Measurements from ENCODE around the gene ACTC1. TPM values are rescaled to one million over a fixed set of nuclear protein-coding genes. Genes with fewer than 3 reads are reported as not detected.

ACTC1 gene
- polyA plus RNA-seq, 1 experiment = 0.46 TPM

DNA sequence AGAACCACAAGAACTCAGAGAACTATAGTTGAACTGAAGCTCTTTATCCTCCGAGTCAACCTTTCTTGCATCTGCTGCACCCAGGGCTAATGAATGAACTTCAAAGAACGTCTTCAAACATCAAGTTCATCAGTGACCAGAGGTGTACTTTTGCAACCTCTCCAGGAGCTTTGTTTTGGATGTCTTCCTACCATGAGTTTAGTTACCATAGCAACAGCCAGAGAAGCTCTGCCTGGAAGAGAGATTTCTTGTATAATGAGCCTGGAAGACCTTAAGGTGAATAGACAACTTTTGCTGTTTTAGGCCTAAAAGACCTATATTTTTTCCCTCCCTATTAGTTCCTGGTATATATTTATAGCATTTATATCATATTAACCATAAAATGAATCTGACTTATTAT lies 9.1 kb downstream of the ACTC1 start:
- POLR2A ChIA-PET = no interaction called here
- Histone ChIP-seq H3K9me3 (ENCODE audit: control insufficient read depth, insufficient read depth, low read length) (no peaks in the 10 kb centered on the region), H3K4me3 (ENCODE audit: low read depth, low read length) (no peak overlapping the region), H3K27ac (ENCODE audit: low read depth, low read length) (no peak overlapping the region), H3K27me3 (ENCODE audit: control insufficient read depth, insufficient read depth, low read length) (peaks cover 4% of the 10 kb centered on the region)
- TF ChIP-seq, protein P1, sequence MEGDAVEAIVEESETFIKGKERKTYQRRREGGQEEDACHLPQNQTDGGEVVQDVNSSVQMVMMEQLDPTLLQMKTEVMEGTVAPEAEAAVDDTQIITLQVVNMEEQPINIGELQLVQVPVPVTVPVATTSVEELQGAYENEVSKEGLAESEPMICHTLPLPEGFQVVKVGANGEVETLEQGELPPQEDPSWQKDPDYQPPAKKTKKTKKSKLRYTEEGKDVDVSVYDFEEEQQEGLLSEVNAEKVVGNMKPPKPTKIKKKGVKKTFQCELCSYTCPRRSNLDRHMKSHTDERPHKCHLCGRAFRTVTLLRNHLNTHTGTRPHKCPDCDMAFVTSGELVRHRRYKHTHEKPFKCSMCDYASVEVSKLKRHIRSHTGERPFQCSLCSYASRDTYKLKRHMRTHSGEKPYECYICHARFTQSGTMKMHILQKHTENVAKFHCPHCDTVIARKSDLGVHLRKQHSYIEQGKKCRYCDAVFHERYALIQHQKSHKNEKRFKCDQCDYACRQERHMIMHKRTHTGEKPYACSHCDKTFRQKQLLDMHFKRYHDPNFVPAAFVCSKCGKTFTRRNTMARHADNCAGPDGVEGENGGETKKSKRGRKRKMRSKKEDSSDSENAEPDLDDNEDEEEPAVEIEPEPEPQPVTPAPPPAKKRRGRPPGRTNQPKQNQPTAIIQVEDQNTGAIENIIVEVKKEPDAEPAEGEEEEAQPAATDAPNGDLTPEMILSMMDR (IDR thresholded peaks at IDR 0.05; ENCODE audit: low read depth, low read length) = no peak
- DNase-seq (ENCODE audit: low read depth, low spot score) = no peak
- CTCF ChIA-PET = no interaction called here

DNA sequence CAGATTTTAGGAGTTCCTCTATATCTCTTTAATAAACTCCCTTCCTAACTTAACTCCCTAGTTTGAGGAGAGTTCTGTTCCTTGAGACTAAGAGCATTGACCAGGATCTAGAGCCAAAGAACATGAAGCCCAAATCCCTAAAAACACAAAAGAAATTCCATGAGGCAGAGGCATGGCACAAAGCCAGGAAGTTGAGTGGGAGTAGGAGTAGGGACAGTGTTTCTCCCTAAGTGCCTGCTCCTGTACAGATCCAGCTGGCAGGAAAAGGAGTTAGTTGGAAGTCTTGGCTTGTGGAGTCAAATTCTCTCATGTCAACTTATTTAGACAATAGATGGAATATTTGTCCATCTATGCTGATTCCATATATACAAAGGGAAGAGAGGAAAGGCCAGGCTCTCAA lies 11.4 kb downstream of the ACTC1 start:
- no peak for DNase-seq (ENCODE audit: low read depth, low spot score)
- peaks cover 4% of the 10 kb centered on the region for H3K27me3 ChIP-seq (ENCODE audit: control insufficient read depth, insufficient read depth, low read length)
- POLR2A ChIA-PET = no interaction called here
- H3K27ac ChIP-seq (ENCODE audit: low read depth, low read length) = no peak overlapping the region
- CTCF ChIA-PET = no interaction called here
- H3K9me3 ChIP-seq (ENCODE audit: control insufficient read depth, insufficient read depth, low read length) = no peaks in the 10 kb centered on the region
- TF ChIP-seq, protein P1 (IDR thresholded peaks at IDR 0.05; ENCODE audit: low read depth, low read length) = no peak
- H3K4me3 ChIP-seq (ENCODE audit: low read depth, low read length) = no peak overlapping the region

- no peak overlapping the region for H3K4me3 ChIP-seq (ENCODE audit: low read depth, low read length)
- no peak for DNase-seq (ENCODE audit: low read depth, low spot score)
- TF ChIP-seq, protein P1 (IDR thresholded peaks at IDR 0.05; ENCODE audit: low read depth, low read length) = no peak
- H3K9me3 ChIP-seq (ENCODE audit: control insufficient read depth, insufficient read depth, low read length) = no peaks in the 10 kb centered on the region
- no peak overlapping the region for H3K27ac ChIP-seq (ENCODE audit: low read depth, low read length)
- POLR2A ChIA-PET = no interaction called here
- CTCF ChIA-PET = no interaction called here
- peaks cover 4% of the 10 kb centered on the region for H3K27me3 ChIP-seq (ENCODE audit: control insufficient read depth, insufficient read depth, low read length)
These were observed 11.9 kb downstream of the ACTC1 start for GRCh38 chr15:34783431-34783830.

DNA sequence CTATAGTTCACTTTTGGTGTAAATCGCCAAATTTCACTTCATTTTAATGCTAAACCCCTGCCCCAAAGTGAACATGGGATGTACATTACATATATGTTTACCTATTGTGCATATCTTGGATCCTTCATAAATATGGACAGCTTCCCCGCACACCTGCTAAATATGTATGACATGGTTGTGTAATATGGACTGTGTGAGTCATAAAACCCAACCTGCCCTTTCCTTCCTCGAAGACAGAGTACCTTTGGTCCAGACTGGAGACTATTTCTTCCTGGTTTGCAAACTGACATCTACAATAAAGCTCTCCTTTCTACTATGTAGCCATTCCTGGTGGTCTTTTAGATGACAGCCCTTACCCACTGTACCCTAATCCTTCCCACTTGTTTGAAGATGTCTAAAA lies 12.4 kb downstream of the ACTC1 start:
- TF ChIP-seq, protein P1 (IDR thresholded peaks at IDR 0.05; ENCODE audit: low read depth, low read length) = no peak
- Histone ChIP-seq H3K27me3 (ENCODE audit: control insufficient read depth, insufficient read depth, low read length) (peaks cover 4% of the 10 kb centered on the region), H3K9me3 (ENCODE audit: control insufficient read depth, insufficient read depth, low read length) (no peaks in the 10 kb centered on the region), H3K4me3 (ENCODE audit: low read depth, low read length) (no peak overlapping the region), H3K27ac (ENCODE audit: low read depth, low read length) (no peak overlapping the region)
- no peak for DNase-seq (ENCODE audit: low read depth, low spot score)
- POLR2A ChIA-PET = no interaction called here
- CTCF ChIA-PET = no interaction called here

DNA sequence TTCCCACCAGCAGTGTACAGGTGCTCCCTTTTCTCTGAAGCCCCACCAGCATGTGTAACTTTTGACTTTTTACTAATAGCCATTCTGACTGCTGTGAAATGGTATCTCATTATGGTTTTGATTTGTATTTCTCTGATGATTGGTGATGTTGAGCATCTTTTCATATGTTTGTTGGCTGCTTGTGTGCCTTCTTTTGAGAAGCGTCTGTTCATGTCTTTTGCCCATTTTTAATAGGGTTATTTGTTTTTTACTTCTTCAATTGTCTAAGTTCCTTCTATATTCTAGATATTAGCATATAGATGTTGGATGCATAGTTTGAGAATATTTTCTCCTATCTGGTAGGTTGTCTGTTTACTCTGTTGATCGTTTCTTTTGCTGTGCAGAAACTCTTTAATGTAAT lies 14.6 kb downstream of the ACTC1 start:
- H3K27ac ChIP-seq (ENCODE audit: low read depth, low read length) = no peak overlapping the region
- H3K27me3 ChIP-seq (ENCODE audit: control insufficient read depth, insufficient read depth, low read length) = peaks cover 8% of the 10 kb centered on the region
- no peak overlapping the region for H3K4me3 ChIP-seq (ENCODE audit: low read depth, low read length)
- ChIA-PET POLR2A (no interaction called here), CTCF (no interaction called here)
- TF ChIP-seq, protein P1 (IDR thresholded peaks at IDR 0.05; ENCODE audit: low read depth, low read length) = no peak
- H3K9me3 ChIP-seq (ENCODE audit: control insufficient read depth, insufficient read depth, low read length) = no peaks in the 10 kb centered on the region
- no peak for DNase-seq (ENCODE audit: low read depth, low spot score)

Data from AG04450 (cell line).